HCT116 (cell line): ENCODE results near the gene CAPRIN1. TPM values are rescaled to one million over a fixed set of nuclear protein-coding genes. Genes with fewer than 3 reads are reported as not detected.

Experiments used
- ATAC-seq: fragments of 200-7000 bp; cut with Tn5 transposase; 2 replicates; pipeline ENCODE4 v1.9.1; 2020; ENCODE audit warnings: mild to moderate bottlenecking, moderate library complexity
- BruUV-seq: library from RNA; stranded (reverse); fragments of 400-500 nt; replicated peaks from 2 replicates; lab custom pipeline; 2021; lab: Mats Ljungman, UMichigan
- CTCF ChIA-PET: fragments of 300-600 bp; sonication (Branson Sonifier 250); formaldehyde crosslinking; loops from one replicate; lab custom pipeline; 2021; ENCODE audit warnings: antibody characterized with exemption; lab: Charles Lee
- POLR2A ChIA-PET: fragments of 300-600, 350-600 bp; sonication (Branson Sonifier 250); formaldehyde crosslinking; loops from one replicate; lab custom pipeline; 2021; ENCODE audit warnings: antibody characterized with exemption; lab: Charles Lee
- RAD21 ChIA-PET, 2 experiments: fragments of 300-600 bp; sonication (Branson Sonifier 250); formaldehyde crosslinking; loops; one replicate each; lab custom pipeline; 2023; ENCODE audit warnings: low total read pairs in 2 of 2; ENCODE audit not compliant: uncharacterized antibody in 2 of 2, unreplicated experiment in 2 of 2, low non-redundant PET in 1 of 2; lab: Charles Lee
- DNase-seq: peaks from one replicate; pipeline ENCODE4 v3.0.0-alpha.2; 2010; ENCODE audit warnings: low read depth, low spot score
- H2AFZ ChIP-seq: fragments of 200-600 bp; shearing (Covaris generic), sonication (generic); 2 replicates; pipeline ENCODE4 v1.6.1; 2017; ENCODE audit warnings: low read depth, mixed run types, mixed read lengths, antibody characterized with exemption, low read length; ENCODE audit not compliant: poor library complexity, severe bottlenecking
- H3K27ac ChIP-seq: 2 replicates; pipeline ENCODE4 v1.5.1; 2012; ENCODE audit warnings: low read depth, low read length
- H3K27me3 ChIP-seq: fragments of 200-600 bp; sonication (generic); 2 replicates; pipeline ENCODE4 v1.6.1; 2016; ENCODE audit warnings: mixed run types, low read length, mixed read lengths; ENCODE audit not compliant: insufficient read depth
- H3K36me3 ChIP-seq, 2 experiments: fragments of 200-500 bp in 1 of 2; fragments of 200-600 bp in 1 of 2; sonication (Bioruptor generic) in 1 of 2; sonication (generic) in 1 of 2; 2 replicates each; pipeline versions ENCODE4 v1.5.1 to v1.6.1; 2014 to 2016; ENCODE audit warnings: low read length in 2 of 2, inconsistent platforms in 1 of 2, mixed read lengths in 1 of 2, mixed run types in 1 of 2; ENCODE audit not compliant: insufficient read depth in 2 of 2, control insufficient read depth in 1 of 2
- H3K4me1 ChIP-seq, 2 experiments: fragments of 200-600 bp in 1 of 2; sonication (generic) in 1 of 2; 2 replicates each; pipeline versions ENCODE4 v1.5.1 to v1.6.1; 2012 to 2017; ENCODE audit warnings: low read length in 2 of 2, inconsistent platforms in 1 of 2, mild to moderate bottlenecking in 1 of 2, mixed read lengths in 1 of 2, mixed run types in 1 of 2, moderate library complexity in 1 of 2; ENCODE audit not compliant: insufficient read depth in 2 of 2, control insufficient read depth in 1 of 2
- H3K4me2 ChIP-seq: fragments of 200-600 bp; sonication (generic); 2 replicates; pipeline ENCODE4 v1.6.1; 2017; ENCODE audit warnings: mixed run types, low read length, mixed read lengths
- H3K4me3 ChIP-seq, 2 experiments: fragments of 200-600 bp in 1 of 2; sonication (generic) in 1 of 2; replicated peaks in 1 of 2; 2 replicates each; pipeline ENCODE4 v1.5.1; 2011 to 2016; ENCODE audit warnings: low read length in 2 of 2, control low read depth in 1 of 2, low read depth in 1 of 2, mild to moderate bottlenecking in 1 of 2, mixed read lengths in 1 of 2, mixed run types in 1 of 2
- H3K79me2 ChIP-seq: fragments of 200-600 bp; sonication (generic); 2 replicates; pipeline ENCODE4 v1.6.1; 2017; ENCODE audit warnings: mild to moderate bottlenecking, mixed run types, low read length, moderate library complexity, mixed read lengths; ENCODE audit not compliant: insufficient read depth
- H3K9ac ChIP-seq: fragments of 200-600 bp; sonication (generic); 2 replicates; pipeline ENCODE4 v1.6.1; 2016; ENCODE audit warnings: low read length, mixed read lengths
- H3K9me2 ChIP-seq: fragments of 200-600 bp; sonication (generic), shearing (Covaris generic); 2 replicates; pipeline ENCODE4 v1.6.1; 2017; ENCODE audit warnings: mixed run types, mild to moderate bottlenecking, moderate library complexity; ENCODE audit not compliant: insufficient read depth
- H3K9me3 ChIP-seq, 2 experiments: fragments of 200-500 bp in 1 of 2; fragments of 200-600 bp in 1 of 2; sonication (Bioruptor generic) in 1 of 2; sonication (generic) in 1 of 2; 2 replicates each; pipeline ENCODE4 v1.6.1; 2014 to 2017; ENCODE audit warnings: low read length in 2 of 2, mixed read lengths in 2 of 2, inconsistent platforms in 1 of 2, low read depth in 1 of 2, mild to moderate bottlenecking in 1 of 2, mixed run types in 1 of 2, moderate library complexity in 1 of 2; ENCODE audit not compliant: control insufficient read depth in 1 of 2, insufficient read depth in 1 of 2
- H4K20me1 ChIP-seq: fragments of 200-600 bp; sonication (generic), shearing (Covaris generic); 2 replicates; pipeline ENCODE4 v1.6.1; 2017; ENCODE audit warnings: mixed run types, mild to moderate bottlenecking, moderate library complexity; ENCODE audit not compliant: insufficient read depth
- ATF3 ChIP-seq: IDR thresholded peaks from 2 replicates; pipeline ENCODE4 v1.6.1; 2012
- CEBPB ChIP-seq: IDR thresholded peaks from 2 replicates; pipeline ENCODE4 v1.6.1; 2012; ENCODE audit warnings: low read depth
- CTCF ChIP-seq, 3 experiments: fragments of 200-600 bp in 1 of 3; sonication (generic) in 1 of 3; IDR thresholded peaks in 2 of 3; conservative IDR thresholded peaks in 1 of 3; 2 replicates each; pipeline ENCODE4 v1.5.1; 2012 to 2017; ENCODE audit warnings: low read depth in 2 of 3, low read length in 2 of 3, antibody characterized with exemption in 1 of 3, borderline replicate concordance in 1 of 3, control low read depth in 1 of 3, mild to moderate bottlenecking in 1 of 3, mixed read lengths in 1 of 3, mixed run types in 1 of 3, moderate library complexity in 1 of 3; ENCODE audit not compliant: insufficient read depth in 1 of 3
- EGR1 ChIP-seq: IDR thresholded peaks from 2 replicates; pipeline ENCODE4 v1.6.1; 2012; ENCODE audit warnings: low read depth
- EZH2phosphoT487 ChIP-seq: fragments of 200-600 bp; IDR thresholded peaks from 2 replicates; pipeline ENCODE4 v1.6.1; 2018; ENCODE audit warnings: antibody characterized with exemption, borderline replicate concordance
- FOSL1 ChIP-seq: IDR thresholded peaks from 2 replicates; pipeline ENCODE4 v1.6.1; 2012; ENCODE audit warnings: low read depth
- JUND ChIP-seq: IDR thresholded peaks from 2 replicates; pipeline ENCODE4 v1.6.1; 2012
- MAX ChIP-seq: IDR thresholded peaks from 2 replicates; pipeline ENCODE4 v1.6.1; 2012
- POLR2AphosphoS5 ChIP-seq: IDR thresholded peaks from 2 replicates; pipeline ENCODE4 v1.6.1; 2011; ENCODE audit warnings: mild to moderate bottlenecking, low read depth, low read length, moderate library complexity
- RAD21 ChIP-seq: IDR thresholded peaks from 2 replicates; pipeline ENCODE4 v1.6.1; 2012; ENCODE audit warnings: low read depth, mild to moderate bottlenecking
- REST ChIP-seq: IDR thresholded peaks from 2 replicates; pipeline ENCODE4 v1.6.1; 2012; ENCODE audit warnings: low read depth
- SIN3A ChIP-seq: IDR thresholded peaks from 2 replicates; pipeline ENCODE4 v1.6.1; 2012; ENCODE audit warnings: low read depth
- SP1 ChIP-seq: IDR thresholded peaks from 2 replicates; pipeline ENCODE4 v1.6.1; 2012; ENCODE audit warnings: low read depth
- TCF7L2 ChIP-seq: IDR thresholded peaks from 2 replicates; pipeline ENCODE4 v1.7.0; 2011; ENCODE audit warnings: borderline replicate concordance, inconsistent platforms; ENCODE audit not compliant: insufficient read depth, insufficient read length; ENCODE audit errors: extremely low read depth
- YY1 ChIP-seq: IDR thresholded peaks from 2 replicates; pipeline ENCODE4 v1.6.1; 2011; ENCODE audit warnings: low read length, low read depth, moderate library complexity, mild to moderate bottlenecking; ENCODE audit not compliant: insufficient replicate concordance; ENCODE audit errors: extremely low read depth
- ZBTB33 ChIP-seq: IDR thresholded peaks from 2 replicates; pipeline ENCODE4 v1.6.1; 2011; ENCODE audit warnings: mild to moderate bottlenecking, low read length, moderate library complexity; ENCODE audit not compliant: insufficient replicate concordance; ENCODE audit errors: extremely low read depth
- ZFX ChIP-seq: fragments of 450-650 bp; IDR thresholded peaks from 2 replicates; pipeline ENCODE4 v1.6.1; 2017
- intact Hi-C: fragments of 100-400 bp; cut with micrococcal nuclease; formaldehyde crosslinking; loops from 2 replicates; pipeline ENCODE4 v1.10.0; 2022
- total RNA-seq: library from RNA; stranded (reverse); gene quantifications from one replicate; pipeline ENCODE4 v1.2.1, GENCODE V29; 2021; ENCODE audit not compliant: unreplicated experiment

Gene CAPRIN1
- total RNA-seq, 1 experiment from 2014 or later = 285 TPM

GRCh38 chr11:34105079-34105956 is 53.8 kb downstream of the CAPRIN1 start, which contains the start of gene NAT10:
TSS of gene NAT10 (plus strand) at chr11:34105629. CDS start at chr11:34108226, 2,597 bp downstream.
- ATAC-seq = peak; percentile 88
- intact Hi-C loops = loop anchor here (1.0 to 5.0 kb wide), 3 partner anchors 53 to 252 kb away; partner anchors contain the start of gene ABTB2
- H3K4me2 ChIP-seq = peak within 1 kb of the TSS; percentile 94
- peaks cover 16 to 47% of the 10 kb centered on the region in 2 experiments for H3K36me3 ChIP-seq
- H3K79me2 ChIP-seq = peaks cover 50% of the 10 kb centered on the region
- peak within 1 kb of the TSS; percentile 98 for H3K9ac ChIP-seq
- H3K27me3 ChIP-seq = no peaks in the 10 kb centered on the region
- H2AFZ ChIP-seq = no peak within 1 kb of the TSS
- peaks cover 4 to 17% of the 10 kb centered on the region in 2 experiments; a peak in 3 of 4 replicates for H3K4me1 ChIP-seq
- DNase-seq = peak; percentile 98
- H3K9me3 ChIP-seq = no peaks in the 10 kb centered on the region
- H3K4me3 ChIP-seq = peak within 1 kb of the TSS; percentile 89 to 96
- H3K27ac ChIP-seq = peak within 1 kb of the TSS; percentile 73
- CTCF ChIA-PET = interaction anchor here (0.6 to 1.2 kb wide), 3 partner anchors 108 to 295 kb away, joined by 3 to 4 read pairs (median 3); partner anchors contain the start of gene ABTB2
- POLR2A ChIA-PET = interaction anchor here (0.6 to 1.8 kb wide), 13 partner anchors 9 to 252 kb away, joined by 3 to 10 read pairs (median 4); partner anchors contain the start of genes ABTB2 and CAPRIN1
- BruUV-seq = TSS peak; percentile 100
- RAD21 ChIA-PET = no interaction called here
- no peaks in the 10 kb centered on the region for H4K20me1 ChIP-seq
- H3K9me2 ChIP-seq = no peaks in the 10 kb centered on the region
- TF ChIP-seq EZH2phosphoT487 (no peak), RAD21 (no peak), CTCF (IDR thresholded peaks at IDR 0.05 in 2 of 3, conservative IDR thresholded peaks at IDR 0.05 in 1 of 3; ENCODE audit: borderline replicate concordance in 1 of 3, insufficient read depth in 1 of 3, low read depth in 2 of 3, low read length in 2 of 3) (no peak), ZFX (peak; percentile 68), YY1 (peak; percentile 78), POLR2AphosphoS5 (peak; percentile 99), ATF3 (no peak), EGR1 (no peak; the same call in 1 of the 2 replicates), SIN3A (peak; percentile 98), JUND (no peak), FOSL1 (no peak), MAX (peak; percentile 100), REST (no peak), CEBPB (no peak; the same call in 1 of the 2 replicates), ZBTB33 (peak; percentile 88), TCF7L2 (peak; percentile 55), SP1 (peak; percentile 89)
